Osteoblast (primary cell): ENCODE data around the gene CDC42SE2. TPM values are rescaled to one million over a fixed set of nuclear protein-coding genes. Genes with fewer than 3 reads are reported as not detected.

Source experiments
- DNase-seq: peaks from one replicate; pipeline ENCODE4 v3.0.0; 2011; ENCODE audit warnings: low spot score, mixed read lengths; ENCODE audit not compliant: insufficient read length; ENCODE audit errors: missing footprints
- H2AFZ ChIP-seq: 2 replicates; pipeline ENCODE4 v1.6.0; 2011; ENCODE audit warnings: mild to moderate bottlenecking, low read length
- H3K27ac ChIP-seq: 2 replicates; pipeline ENCODE4 v1.5.1; 2011; ENCODE audit warnings: mild to moderate bottlenecking, low read depth, low read length, moderate library complexity
- H3K27me3 ChIP-seq: 2 replicates; pipeline ENCODE4 v1.6.0; 2012; ENCODE audit warnings: mild to moderate bottlenecking, control low read depth, inconsistent platforms, low read length, moderate library complexity; ENCODE audit not compliant: insufficient read depth
- H3K36me3 ChIP-seq: 2 replicates; pipeline ENCODE4 v1.5.1; 2011; ENCODE audit warnings: mild to moderate bottlenecking, low read length, control low read depth, moderate library complexity; ENCODE audit not compliant: insufficient read depth
- H3K4me1 ChIP-seq: 2 replicates; pipeline ENCODE4 v1.5.1; 2011; ENCODE audit warnings: mild to moderate bottlenecking, low read length, control low read depth, moderate library complexity; ENCODE audit not compliant: insufficient read depth
- H3K4me2 ChIP-seq: 2 replicates; pipeline ENCODE4 v1.6.0; 2011; ENCODE audit warnings: mild to moderate bottlenecking, low read length; ENCODE audit not compliant: insufficient read depth
- H3K4me3 ChIP-seq: fragments of 200-600 bp; sonication (generic); 3 replicates; pipeline ENCODE4 v1.5.1; 2012; ENCODE audit warnings: mild to moderate bottlenecking, low read length, inconsistent platforms; ENCODE audit not compliant: insufficient read depth
- H3K79me2 ChIP-seq: 2 replicates; pipeline ENCODE4 v1.6.0; 2012; ENCODE audit warnings: mild to moderate bottlenecking, low read length, control low read depth, inconsistent platforms; ENCODE audit not compliant: insufficient read depth
- H3K9me3 ChIP-seq: 2 replicates; pipeline ENCODE4 v1.5.1; 2011; ENCODE audit warnings: low read depth, low read length, control low read depth
- H4K20me1 ChIP-seq: 2 replicates; pipeline ENCODE4 v1.6.0; 2012; ENCODE audit warnings: mild to moderate bottlenecking, low read length, control low read depth; ENCODE audit not compliant: insufficient read depth
- CTCF ChIP-seq: IDR thresholded peaks from 2 replicates; pipeline ENCODE4 v1.5.1; 2011; ENCODE audit warnings: mild to moderate bottlenecking, low read depth, low read length, moderate library complexity; ENCODE audit errors: extremely low read depth
- total RNA-seq: library from RNA; depleted of rRNA; stranded (reverse); fragments of >200 nt; gene quantifications from 2 replicates; pipeline ENCODE4 v1.2.3, GENCODE V29; 2012

CDC42SE2 gene
- total RNA-seq, 1 donor, result 22.8 TPM

DNA sequence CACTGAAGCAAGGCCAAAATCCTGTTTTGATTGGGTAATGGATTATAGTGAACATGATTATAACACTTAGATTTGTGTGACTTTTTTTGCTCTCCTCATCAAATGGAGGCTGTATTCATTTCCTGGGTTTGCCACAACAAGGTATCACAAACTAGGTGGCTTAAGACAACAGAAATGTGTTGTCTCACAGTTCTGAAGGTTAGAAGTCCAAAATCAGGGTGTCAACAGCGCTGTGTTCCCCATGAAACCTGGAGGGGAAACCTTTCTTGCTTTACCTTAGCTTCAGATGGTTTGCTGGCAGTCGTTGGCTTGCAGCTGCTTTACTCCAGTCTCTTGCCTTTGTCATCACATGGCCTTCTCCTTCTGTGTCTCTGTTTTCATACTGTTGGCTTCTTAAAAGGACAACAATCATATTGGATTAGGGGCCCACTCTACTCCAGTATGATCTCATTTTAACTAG, 32.4 kb downstream of the CDC42SE2 start:
- H3K4me3 ChIP-seq, result no peak overlapping the region
- H2AFZ ChIP-seq, result no peak overlapping the region
- H3K9me3 ChIP-seq, result no peaks in the 10 kb centered on the region
- no peak overlapping the region for H3K4me2 ChIP-seq
- H3K27me3 ChIP-seq, result no peaks in the 10 kb centered on the region
- peaks cover 56% of the 10 kb centered on the region for H3K79me2 ChIP-seq
- DNase-seq, result no peak
- TF ChIP-seq CTCF, result no peak
- H3K27ac ChIP-seq, result no peak overlapping the region
- no peaks in the 10 kb centered on the region for H3K36me3 ChIP-seq
- no peaks in the 10 kb centered on the region for H3K4me1 ChIP-seq
- H4K20me1 ChIP-seq, result peaks cover 4% of the 10 kb centered on the region

DNA sequence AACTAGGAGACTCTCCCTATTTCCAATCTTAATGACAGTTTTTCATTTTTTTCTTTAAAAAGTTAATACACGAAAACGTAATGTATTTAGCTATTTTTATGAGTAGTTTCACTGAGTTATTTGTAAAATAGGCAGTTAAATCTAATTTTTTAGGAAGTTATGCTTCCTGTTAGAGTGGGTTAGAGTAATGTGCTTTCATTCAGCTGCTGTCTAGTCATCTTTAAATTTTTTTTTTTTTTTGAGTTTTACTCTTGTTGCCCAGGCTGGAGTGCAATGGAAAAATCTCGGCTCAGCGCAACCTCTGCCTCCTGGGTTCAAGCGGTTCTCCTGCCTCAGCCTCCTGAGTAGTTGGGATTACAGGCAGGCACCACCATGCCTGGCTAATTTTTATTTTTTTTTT, 34.0 kb downstream of the CDC42SE2 start:
- Histone ChIP-seq H2AFZ (no peak overlapping the region), H3K4me1 (no peaks in the 10 kb centered on the region), H4K20me1 (peaks cover 4% of the 10 kb centered on the region), H3K79me2 (peaks cover 53% of the 10 kb centered on the region), H3K36me3 (no peaks in the 10 kb centered on the region), H3K4me3 (no peak overlapping the region), H3K27me3 (no peaks in the 10 kb centered on the region), H3K4me2 (no peak overlapping the region), H3K9me3 (no peaks in the 10 kb centered on the region), H3K27ac (no peak overlapping the region)
- no peak for TF ChIP-seq CTCF
- no peak for DNase-seq

GRCh38 chr5:131299465-131299864, 35.6 kb downstream of the CDC42SE2 start:
- H3K4me3 ChIP-seq, result no peak overlapping the region
- no peak overlapping the region for H3K27ac ChIP-seq
- H3K36me3 ChIP-seq, result no peaks in the 10 kb centered on the region
- H3K27me3 ChIP-seq, result no peaks in the 10 kb centered on the region
- peaks cover 6% of the 10 kb centered on the region for H3K4me1 ChIP-seq
- no peaks in the 10 kb centered on the region for H3K9me3 ChIP-seq
- H4K20me1 ChIP-seq, result peaks cover 4% of the 10 kb centered on the region
- TF ChIP-seq CTCF, result no peak
- no peak for DNase-seq
- H3K79me2 ChIP-seq, result peaks cover 46% of the 10 kb centered on the region
- no peak overlapping the region for H3K4me2 ChIP-seq
- no peak overlapping the region for H2AFZ ChIP-seq

DNA sequence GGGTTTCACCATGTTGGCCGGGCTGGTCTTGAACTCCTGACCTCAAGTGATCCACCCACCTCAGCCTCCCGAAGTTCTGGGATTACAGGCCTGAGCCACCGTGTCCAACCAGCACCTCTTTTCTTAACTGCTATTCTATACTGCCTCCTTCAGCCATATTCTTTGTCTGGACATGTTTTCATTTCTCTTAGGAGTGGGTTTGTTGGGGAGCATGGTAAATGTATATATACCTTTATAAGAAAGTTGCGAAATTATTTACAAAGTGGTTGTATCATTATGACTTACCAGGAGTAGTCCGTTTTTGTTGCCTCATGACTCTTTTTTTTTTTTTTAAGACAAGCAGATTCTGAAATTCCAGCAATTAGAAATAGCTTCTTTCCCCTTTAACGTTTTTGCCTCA, 38.7 kb downstream of the CDC42SE2 start:
- H3K4me1 ChIP-seq, result peaks cover 6% of the 10 kb centered on the region
- H3K27me3 ChIP-seq, result no peaks in the 10 kb centered on the region
- TF ChIP-seq CTCF, result no peak
- H3K27ac ChIP-seq, result no peak overlapping the region
- peaks cover 14% of the 10 kb centered on the region for H4K20me1 ChIP-seq
- no peak overlapping the region for H3K4me2 ChIP-seq
- no peak overlapping the region for H3K4me3 ChIP-seq
- no peak for DNase-seq
- no peak overlapping the region for H2AFZ ChIP-seq
- H3K79me2 ChIP-seq, result peaks cover 51% of the 10 kb centered on the region
- H3K36me3 ChIP-seq, result no peaks in the 10 kb centered on the region
- no peaks in the 10 kb centered on the region for H3K9me3 ChIP-seq
